GM12891 (cell line): Measurements from ENCODE around the gene ABTB2.

ENCODE experiments used
- DNase-seq: peaks from one replicate; pipeline ENCODE4 v3.0.0; 2011; ENCODE audit warnings: low spot score; ENCODE audit not compliant: insufficient read length
- FAIRE-seq: peaks from 2 replicates; lab custom pipeline; 2011; peaks lifted over from hg19 to GRCh38; lab: Jason Lieb, UNC
- PAX5 ChIP-seq: IDR thresholded peaks from 2 replicates; pipeline ENCODE4 v1.6.1; 2011; ENCODE audit warnings: low read length, moderate library complexity, mild to moderate bottlenecking; ENCODE audit not compliant: insufficient read depth, severe bottlenecking
- POLR2A ChIP-seq: IDR thresholded peaks from 2 replicates; pipeline ENCODE4 v1.6.1; 2011; ENCODE audit warnings: low read depth, low read length, control low read depth
- POLR2AphosphoS5 ChIP-seq: IDR thresholded peaks from 2 replicates; pipeline ENCODE4 v1.6.1; 2011; ENCODE audit warnings: low read depth, low read length, control low read depth
- POU2F2 ChIP-seq: IDR thresholded peaks from 2 replicates; pipeline ENCODE4 v1.6.1; 2011; ENCODE audit warnings: low read depth, mild to moderate bottlenecking, control low read depth, low read length, moderate library complexity
- SPI1 ChIP-seq: IDR thresholded peaks from 2 replicates; pipeline ENCODE4 v1.6.1; 2011; ENCODE audit warnings: low read depth, low read length, control low read depth
- TAF1 ChIP-seq: IDR thresholded peaks from 2 replicates; pipeline ENCODE4 v1.6.1; 2011; ENCODE audit warnings: low read depth, low read length, control low read depth

The ABTB2 gene

GRCh38 chr11:34344768-34345539 lies 12.9 kb downstream of the ABTB2 start:
- no peak for FAIRE-seq
- no peak for DNase-seq
- TF ChIP-seq POU2F2: no peak
- no peak for TF ChIP-seq POLR2AphosphoS5
- no peak for TF ChIP-seq PAX5

GRCh38 chr11:34344410-34344767 lies 13.4 kb downstream of the ABTB2 start:
- FAIRE-seq (no peak), DNase-seq (no peak)
- no peak for TF ChIP-seq SPI1
- TF ChIP-seq POU2F2: no peak
- TF ChIP-seq POLR2A: no peak
- TF ChIP-seq POLR2AphosphoS5: no peak
- no peak for TF ChIP-seq PAX5
- TF ChIP-seq TAF1: no peak

DNA sequence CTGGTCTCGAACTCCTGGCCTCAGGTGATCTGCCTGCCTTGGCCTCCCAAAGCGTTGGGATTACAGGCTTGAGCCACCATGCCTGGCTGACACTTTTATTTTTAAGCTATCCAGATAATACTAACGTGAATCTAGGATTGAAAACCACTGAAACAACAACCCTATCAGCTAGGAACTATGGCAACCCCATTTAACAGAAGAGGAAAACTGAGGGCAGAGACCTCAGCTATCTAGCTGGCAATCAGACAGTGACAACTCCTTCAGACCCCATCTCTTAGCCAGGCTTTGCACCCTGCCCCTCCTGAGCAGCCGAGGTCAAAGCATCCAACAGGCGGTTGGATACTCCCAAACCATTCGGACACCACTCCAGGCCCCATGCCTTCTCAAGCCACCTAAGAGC lies 14.1 kb downstream of the ABTB2 start:
- TF ChIP-seq POLR2AphosphoS5 (no peak), SPI1 (no peak), PAX5 (no peak), TAF1 (no peak), POLR2A (no peak), POU2F2 (no peak)
- FAIRE-seq (no peak), DNase-seq (no peak)

DNA sequence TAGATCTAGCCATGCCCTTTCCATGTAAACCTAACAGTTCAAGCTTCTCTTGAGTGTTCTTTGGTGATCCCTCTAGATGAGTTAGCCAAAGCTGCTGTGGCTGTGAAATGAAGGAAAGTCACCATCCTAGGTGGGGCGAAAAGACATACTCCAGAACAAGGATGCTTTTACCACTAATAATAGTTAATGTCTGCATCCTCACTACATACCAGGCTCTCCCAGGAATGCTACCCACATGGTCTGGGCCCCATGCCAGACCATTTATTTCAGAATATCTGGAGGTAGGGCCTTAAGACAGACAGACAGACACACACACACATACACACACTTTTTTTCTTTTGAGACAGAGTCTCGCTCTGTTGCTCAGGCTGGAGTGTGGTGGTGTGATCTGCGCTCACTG lies 14.7 kb downstream of the ABTB2 start:
- DNase-seq (no peak), FAIRE-seq (no peak)
- no peak for TF ChIP-seq POLR2AphosphoS5
- TF ChIP-seq TAF1: no peak
- TF ChIP-seq POU2F2: no peak
- no peak for TF ChIP-seq POLR2A

DNA sequence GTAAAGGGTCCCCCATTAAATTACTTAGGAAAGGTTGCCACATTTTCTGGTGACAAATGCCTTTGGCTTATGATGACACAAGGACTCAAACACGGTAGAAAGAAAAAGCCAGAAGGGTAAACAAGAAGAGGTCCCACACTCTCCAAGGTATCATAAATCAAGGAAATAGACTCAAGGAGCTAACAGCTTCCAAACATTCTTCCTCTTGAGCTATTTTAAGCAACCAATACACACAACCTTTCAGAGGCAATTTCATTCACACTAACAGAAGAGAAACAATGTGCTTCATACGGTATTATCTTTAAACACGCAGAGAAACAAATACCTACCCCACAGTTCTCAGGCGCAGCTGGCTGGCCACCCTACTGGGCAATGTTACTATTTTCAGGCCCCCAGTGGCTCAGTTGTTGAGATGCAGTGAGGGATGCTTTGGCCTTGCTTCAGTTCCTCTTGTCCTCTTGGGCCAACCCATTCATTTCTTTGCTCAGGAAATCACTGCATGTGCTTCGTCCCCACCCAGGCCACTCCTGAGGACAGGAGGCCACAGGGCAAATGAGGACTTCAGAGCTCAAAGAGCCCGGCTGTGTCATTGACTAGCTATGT lies 15.8 kb downstream of the ABTB2 start:
- no peak for DNase-seq
- TF ChIP-seq POLR2A (no peak), TAF1 (no peak), POLR2AphosphoS5 (no peak), SPI1 (no peak), PAX5 (no peak), POU2F2 (no peak)
- FAIRE-seq: no peak

GRCh38 chr11:34341096-34341495 lies 16.7 kb downstream of the ABTB2 start:
- TF ChIP-seq POLR2A (no peak), SPI1 (no peak), PAX5 (no peak), POU2F2 (no peak), POLR2AphosphoS5 (no peak), TAF1 (no peak)
- no peak for FAIRE-seq

DNA sequence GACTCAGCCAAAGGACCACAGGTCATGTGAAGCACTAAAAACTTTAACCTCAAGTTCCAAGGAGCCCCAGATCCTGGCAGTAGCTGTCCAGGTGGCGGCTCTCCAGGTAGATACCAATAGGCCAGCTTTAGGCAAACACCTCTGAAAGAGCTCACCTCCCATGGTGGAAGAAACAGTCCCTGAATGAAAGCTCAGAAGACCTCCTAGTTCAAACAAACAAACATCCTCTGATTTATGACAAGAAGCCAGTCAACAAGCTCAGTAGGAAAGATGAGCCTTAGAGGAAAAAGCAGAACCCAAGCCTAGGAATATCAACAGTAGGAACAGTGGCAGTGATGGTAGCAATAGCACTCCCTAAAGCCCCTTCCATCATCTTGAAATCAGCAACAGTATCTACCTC lies 17.2 kb downstream of the ABTB2 start:
- FAIRE-seq (no peak), DNase-seq (no peak)
- no peak for TF ChIP-seq POU2F2
- TF ChIP-seq POLR2AphosphoS5: no peak
- TF ChIP-seq POLR2A: no peak
- no peak for TF ChIP-seq SPI1
- no peak for TF ChIP-seq PAX5
- TF ChIP-seq TAF1: no peak

More at GRCh38 chr11:34341096-34341495, 16.7 kb downstream of the ABTB2 start:
- no peak for DNase-seq

- no peak for DNase-seq
- FAIRE-seq: no peak
- no peak for TF ChIP-seq PAX5
- no peak for TF ChIP-seq POLR2A
- TF ChIP-seq POLR2AphosphoS5: no peak
- TF ChIP-seq SPI1: no peak
- no peak for TF ChIP-seq TAF1
- TF ChIP-seq POU2F2: no peak
These were observed 18.4 kb downstream of the ABTB2 start for GRCh38 chr11:34339149-34340064.

DNA sequence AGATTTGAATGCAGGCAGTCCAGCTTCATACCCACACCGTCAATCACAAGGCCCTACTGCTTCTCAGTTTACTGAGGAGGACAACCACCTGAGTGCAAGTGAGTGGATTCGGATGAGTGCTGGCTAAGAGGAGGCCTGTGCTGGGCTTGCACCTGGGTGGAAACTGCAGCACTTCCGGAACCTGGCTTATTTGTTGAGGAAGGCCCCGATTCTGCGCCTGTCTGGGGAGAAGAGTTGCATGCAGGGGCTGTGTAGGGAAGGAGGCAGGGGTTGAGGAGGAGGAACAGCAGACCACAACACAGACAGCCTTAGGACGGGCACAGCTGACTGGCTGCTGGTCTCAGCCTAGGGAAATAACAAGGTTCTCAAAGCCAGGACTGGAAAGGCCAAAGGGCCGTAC lies 20.8 kb downstream of the ABTB2 start:
- no peak for TF ChIP-seq TAF1
- TF ChIP-seq SPI1: no peak
- TF ChIP-seq POLR2AphosphoS5: no peak
- no peak for TF ChIP-seq POU2F2
- TF ChIP-seq PAX5: no peak
- TF ChIP-seq POLR2A: no peak
- no peak for DNase-seq
- FAIRE-seq: no peak
